ENCODE data around the gene IGSF5. TPM values are rescaled to one million over a fixed set of nuclear protein-coding genes. Genes with fewer than 3 reads are reported as not detected.

Gene IGSF5
- total RNA-seq, 1 donor from 2014 or later: 0.64 TPM

GRCh38 chr21:39728341-39728740 is 16.6 kb upstream of the IGSF5 start:
- FAIRE-seq (no peak), DNase-seq (ENCODE audit: low read depth) (no peak)
- H3K79me2 ChIP-seq (ENCODE audit: insufficient read depth, low read length): no peaks in the 10 kb centered on the region
- H3K9ac ChIP-seq (ENCODE audit: low read length): no peak overlapping the region
- Mint-ChIP-seq H3K9me3 (ENCODE audit: unreplicated experiment) (peaks cover 2% of the 10 kb centered on the region), H3K4me3 (ENCODE audit: unreplicated experiment) (no peak overlapping the region), H3K27ac (ENCODE audit: unreplicated experiment) (no peak overlapping the region), H3K36me3 (ENCODE audit: low read depth, unreplicated experiment) (no peaks in the 10 kb centered on the region), H3K4me1 (ENCODE audit: low read depth, unreplicated experiment) (no peaks in the 10 kb centered on the region), H3K27me3 (ENCODE audit: low read depth, unreplicated experiment) (peaks cover 2% of the 10 kb centered on the region)
- no peak overlapping the region for H3K4me3 ChIP-seq (ENCODE audit: insufficient read depth, low read depth, low read length)
- H3K9me3 ChIP-seq (ENCODE audit: insufficient read depth, low read depth, low read length): no peaks in the 10 kb centered on the region
- H3K27me3 ChIP-seq (ENCODE audit: insufficient read depth, low read length): no peaks in the 10 kb centered on the region
- H4K20me1 ChIP-seq (ENCODE audit: insufficient read depth, low read length): no peaks in the 10 kb centered on the region
- no peak overlapping the region for H2AFZ ChIP-seq (ENCODE audit: low read depth, low read length)
- H3K27ac ChIP-seq (ENCODE audit: low read depth, low read length): no peak overlapping the region
- H3K4me2 ChIP-seq (ENCODE audit: low read length): no peak overlapping the region
- TF ChIP-seq CTCF (IDR thresholded peaks at IDR 0.05; ENCODE audit: insufficient read depth, low read depth, low read length): no peak
- H3K4me1 ChIP-seq (ENCODE audit: insufficient read depth, low read length): no peaks in the 10 kb centered on the region
- H3K36me3 ChIP-seq (ENCODE audit: insufficient read depth, low read length): no peaks in the 10 kb centered on the region

DNA sequence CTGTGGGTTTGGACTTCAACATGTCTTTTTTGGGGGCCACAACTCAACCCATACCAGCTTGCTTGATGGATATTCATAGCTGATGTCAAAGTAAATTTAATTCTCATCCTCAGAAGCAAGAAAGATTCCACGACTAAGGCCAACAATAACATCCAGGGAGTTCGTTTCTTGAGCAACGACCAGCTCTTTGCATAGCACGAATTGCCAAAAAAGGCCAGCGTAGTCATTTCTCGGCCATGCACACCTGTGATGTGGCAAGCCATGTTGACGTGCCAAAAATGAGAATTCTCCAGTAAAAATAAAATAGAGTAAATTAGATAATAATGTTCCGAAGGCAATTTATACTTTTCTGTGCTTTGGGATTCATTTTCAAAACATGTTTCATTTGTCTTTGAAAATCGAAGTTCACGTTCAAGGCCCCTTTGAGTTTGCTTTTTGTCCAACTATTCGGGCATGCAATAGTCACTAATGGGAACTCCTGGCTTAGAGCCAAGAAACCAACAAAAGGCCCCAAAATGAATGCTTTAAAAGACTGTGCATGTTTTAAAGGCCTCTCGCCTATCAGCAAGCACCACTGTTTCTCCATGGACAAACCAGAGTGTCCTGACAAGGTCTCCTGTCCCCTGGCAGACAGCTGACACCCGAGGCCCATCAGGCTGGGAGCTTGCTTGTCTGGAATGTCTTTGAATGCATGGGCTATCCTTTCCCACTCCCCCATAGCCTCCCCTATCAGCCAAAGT is 14.4 kb upstream of the IGSF5 start:
- no peak overlapping the region for H3K4me2 ChIP-seq (ENCODE audit: low read length)
- peaks cover 2% of the 10 kb centered on the region for H3K27me3 Mint-ChIP-seq (ENCODE audit: low read depth, unreplicated experiment)
- no peak overlapping the region for H3K27ac Mint-ChIP-seq (ENCODE audit: unreplicated experiment)
- H3K9me3 ChIP-seq (ENCODE audit: insufficient read depth, low read depth, low read length): no peaks in the 10 kb centered on the region
- no peak overlapping the region for H3K27ac ChIP-seq (ENCODE audit: low read depth, low read length)
- no peaks in the 10 kb centered on the region for H4K20me1 ChIP-seq (ENCODE audit: insufficient read depth, low read length)
- TF ChIP-seq EZH2 (IDR thresholded peaks at IDR 0.05; ENCODE audit: insufficient read depth, low read length) (no peak), CTCF (IDR thresholded peaks at IDR 0.05; ENCODE audit: insufficient read depth, low read depth, low read length) (no peak)
- H3K4me3 ChIP-seq (ENCODE audit: insufficient read depth, low read depth, low read length): no peak overlapping the region
- no peaks in the 10 kb centered on the region for H3K27me3 ChIP-seq (ENCODE audit: insufficient read depth, low read length)
- H3K9me3 Mint-ChIP-seq (ENCODE audit: unreplicated experiment): peaks cover 2% of the 10 kb centered on the region
- H2AFZ ChIP-seq (ENCODE audit: low read depth, low read length): no peak overlapping the region
- DNase-seq (ENCODE audit: low read depth): peak; percentile 73
- H3K9ac ChIP-seq (ENCODE audit: low read length): no peak overlapping the region
- H3K4me1 Mint-ChIP-seq (ENCODE audit: low read depth, unreplicated experiment): no peaks in the 10 kb centered on the region
- H3K36me3 ChIP-seq (ENCODE audit: insufficient read depth, low read length): no peaks in the 10 kb centered on the region
- H3K4me1 ChIP-seq (ENCODE audit: insufficient read depth, low read length): no peaks in the 10 kb centered on the region
- no peaks in the 10 kb centered on the region for H3K36me3 Mint-ChIP-seq (ENCODE audit: low read depth, unreplicated experiment)
- H3K4me3 Mint-ChIP-seq (ENCODE audit: unreplicated experiment): no peak overlapping the region
- FAIRE-seq: no peak
- H3K79me2 ChIP-seq (ENCODE audit: insufficient read depth, low read length): no peaks in the 10 kb centered on the region

DNA sequence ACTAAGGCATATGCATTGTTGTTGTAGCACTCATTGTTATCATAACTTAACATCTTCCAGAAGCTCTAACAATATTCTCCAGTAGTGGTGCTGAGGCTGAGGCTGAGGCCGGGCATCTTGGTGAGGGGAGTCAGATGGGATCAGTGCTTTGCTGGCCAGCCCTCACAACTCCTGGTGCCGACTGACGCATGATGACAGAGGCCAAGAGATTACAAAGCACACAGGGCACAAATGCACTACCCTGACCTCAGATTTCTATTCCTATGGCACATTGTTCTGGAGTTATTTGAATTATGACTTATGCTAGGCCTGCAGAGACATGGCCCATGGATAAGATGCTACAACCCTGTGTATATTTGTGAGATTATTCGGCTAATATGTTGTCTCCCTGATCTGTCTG is 8.3 kb upstream of the IGSF5 start:
- H3K27ac ChIP-seq (ENCODE audit: low read depth, low read length): no peak overlapping the region
- Mint-ChIP-seq H3K4me3 (ENCODE audit: unreplicated experiment) (no peak overlapping the region), H3K27me3 (ENCODE audit: low read depth, unreplicated experiment) (no peaks in the 10 kb centered on the region), H3K36me3 (ENCODE audit: low read depth, unreplicated experiment) (no peaks in the 10 kb centered on the region), H3K4me1 (ENCODE audit: low read depth, unreplicated experiment) (no peaks in the 10 kb centered on the region), H3K9me3 (ENCODE audit: unreplicated experiment) (peaks cover 4% of the 10 kb centered on the region), H3K27ac (ENCODE audit: unreplicated experiment) (no peak overlapping the region)
- no peaks in the 10 kb centered on the region for H3K9me3 ChIP-seq (ENCODE audit: insufficient read depth, low read depth, low read length)
- H3K4me1 ChIP-seq (ENCODE audit: insufficient read depth, low read length): no peaks in the 10 kb centered on the region
- no peak overlapping the region for H3K4me3 ChIP-seq (ENCODE audit: insufficient read depth, low read depth, low read length)
- H3K27me3 ChIP-seq (ENCODE audit: insufficient read depth, low read length): no peaks in the 10 kb centered on the region
- no peak overlapping the region for H3K9ac ChIP-seq (ENCODE audit: low read length)
- TF ChIP-seq CTCF (IDR thresholded peaks at IDR 0.05; ENCODE audit: insufficient read depth, low read depth, low read length) (no peak), EZH2 (IDR thresholded peaks at IDR 0.05; ENCODE audit: insufficient read depth, low read length) (no peak)
- no peak overlapping the region for H2AFZ ChIP-seq (ENCODE audit: low read depth, low read length)
- FAIRE-seq (no peak), DNase-seq (ENCODE audit: low read depth) (no peak)
- H3K36me3 ChIP-seq (ENCODE audit: insufficient read depth, low read length): no peaks in the 10 kb centered on the region
- H3K4me2 ChIP-seq (ENCODE audit: low read length): no peak overlapping the region
- no peaks in the 10 kb centered on the region for H3K79me2 ChIP-seq (ENCODE audit: insufficient read depth, low read length)
- no peaks in the 10 kb centered on the region for H4K20me1 ChIP-seq (ENCODE audit: insufficient read depth, low read length)
